Superior temporal gyrus (tissue), 1 donor: ENCODE data around the gene NFIA.

Source experiments
- DNase-seq: peaks from one replicate; pipeline ENCODE4 v3.0.0-alpha.2; 2016; ENCODE audit errors: extremely low spot score

NFIA gene

DNA sequence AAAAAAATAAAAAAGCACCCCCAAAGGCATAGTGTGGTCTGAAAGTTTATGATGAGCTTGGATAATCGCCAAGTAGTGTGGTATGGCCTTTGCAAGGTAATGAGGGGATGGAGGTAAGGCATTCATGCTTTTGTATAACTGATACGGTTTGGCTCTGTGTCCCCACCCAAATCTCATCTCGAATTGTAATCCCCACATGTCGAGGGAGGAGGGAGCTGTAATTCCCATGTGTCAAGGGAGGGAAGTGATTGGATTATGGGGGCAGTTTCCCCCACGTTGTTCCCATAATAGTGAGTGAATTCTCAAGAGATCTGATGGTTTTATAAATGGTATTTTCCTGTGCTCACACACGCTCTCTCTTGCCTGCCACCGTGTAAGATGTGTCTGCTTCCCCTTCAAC, 215.5 kb downstream of the NFIA start:
- no peak for DNase-seq

DNA sequence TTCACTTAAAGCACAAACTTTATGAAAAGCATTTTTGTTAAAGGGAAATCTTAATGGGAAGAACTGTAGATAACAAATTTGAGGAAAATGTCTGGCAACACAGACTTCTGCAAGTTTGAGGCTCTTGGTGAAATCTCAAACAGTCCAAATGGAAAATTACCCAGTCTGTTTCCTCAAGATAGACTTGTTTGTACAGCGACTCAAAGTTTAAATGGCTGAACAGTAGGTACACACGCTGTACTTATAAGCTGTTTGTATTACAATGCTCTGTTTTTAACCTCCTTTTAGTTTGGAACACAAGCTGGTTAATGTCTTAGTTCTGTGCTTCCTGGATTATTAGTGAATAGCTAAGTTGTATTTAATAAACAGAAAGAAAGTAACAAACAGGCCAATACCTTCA, 217.1 kb downstream of the NFIA start:
- DNase-seq: no peak

DNA sequence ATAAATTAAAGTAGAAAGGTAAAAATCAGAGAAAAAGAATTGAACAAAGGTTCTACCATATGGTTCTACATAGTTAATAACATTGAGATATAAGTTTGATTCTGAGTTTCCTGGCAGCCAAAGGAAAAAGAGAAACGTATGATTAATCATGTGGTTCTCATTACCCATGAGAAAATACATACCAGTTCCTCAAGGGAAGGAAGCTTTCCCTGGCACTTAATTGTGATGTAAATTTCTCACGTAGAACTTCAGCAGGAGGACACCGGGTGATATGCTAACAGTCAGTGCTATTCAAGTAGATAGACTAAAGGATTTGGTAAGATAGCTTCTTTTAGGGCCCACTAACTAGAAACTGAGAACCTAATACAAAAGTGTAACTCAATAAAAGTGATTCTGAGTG, 218.5 kb downstream of the NFIA start:
- DNase-seq: no peak

DNA sequence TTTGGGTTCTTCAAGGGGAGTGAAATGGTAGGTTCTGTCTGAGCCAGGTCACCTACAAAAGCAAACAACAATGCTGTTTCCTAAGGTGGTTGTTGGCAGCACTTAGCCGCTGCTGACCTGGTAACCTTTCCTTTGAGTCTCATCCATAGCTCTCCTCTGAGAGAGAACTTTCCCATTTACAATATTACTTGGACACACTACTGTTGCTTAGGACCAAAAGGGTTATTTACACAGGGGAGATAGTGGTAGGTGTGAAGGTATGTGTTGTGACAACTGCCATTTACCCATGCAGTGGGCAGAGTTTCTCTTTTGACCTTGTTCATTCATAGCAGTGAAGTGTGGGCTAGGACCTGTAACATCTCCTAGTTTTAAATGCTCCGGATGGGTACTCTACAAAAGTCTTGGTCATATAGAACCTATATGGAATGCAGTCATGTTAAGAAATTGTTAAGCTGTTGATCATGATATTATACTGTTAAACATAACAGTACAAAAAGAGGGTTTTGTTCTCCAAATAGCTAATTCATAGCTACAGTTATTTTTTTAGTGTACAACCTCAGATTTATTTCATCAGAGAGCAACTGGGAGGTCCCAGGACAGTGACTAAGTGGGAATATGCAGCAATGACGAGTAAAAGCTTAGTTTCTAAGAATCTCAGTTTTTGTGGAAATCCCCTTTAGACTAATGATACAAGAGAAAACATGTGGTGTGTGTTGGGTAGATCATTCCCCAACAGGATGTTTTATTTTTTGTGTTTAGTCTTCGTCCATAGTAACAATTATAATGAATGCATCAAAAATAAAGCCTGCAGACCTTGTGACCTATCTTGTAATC, 219.7 kb downstream of the NFIA start:
- no peak for DNase-seq

DNA sequence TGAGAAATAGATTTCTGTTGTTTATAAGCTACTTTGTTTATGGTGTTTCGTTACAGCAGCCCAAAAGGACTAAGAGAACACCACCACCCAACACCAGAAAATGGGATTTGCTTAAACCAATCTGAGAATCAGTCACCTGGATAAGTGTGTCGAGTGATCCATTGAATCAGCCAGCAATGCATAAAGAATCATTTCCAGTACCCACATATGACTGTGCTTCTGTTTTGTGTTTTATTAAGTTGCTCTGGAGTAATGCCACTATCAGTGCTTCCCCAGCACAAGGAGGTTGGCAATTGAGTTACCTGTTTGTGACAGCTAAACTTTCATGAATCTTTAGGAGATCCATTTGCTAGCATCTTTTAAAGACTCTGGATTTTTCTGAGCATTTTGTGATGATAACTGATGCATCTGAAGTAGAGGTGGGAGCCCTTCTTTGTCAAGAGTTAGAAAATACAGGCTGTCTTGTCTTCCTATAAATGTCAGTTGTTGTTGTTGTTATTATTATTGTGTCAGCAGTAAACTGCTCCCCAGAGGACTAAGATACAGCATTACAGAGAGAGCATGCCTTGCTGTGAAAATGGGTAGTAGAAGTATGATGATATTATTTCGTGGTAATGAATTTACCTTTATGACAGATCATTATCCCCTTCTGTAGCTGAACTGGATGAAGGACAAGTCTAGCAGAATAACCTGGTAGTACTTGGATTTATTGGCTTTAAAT, 225.2 kb downstream of the NFIA start:
- DNase-seq: no peak

DNA sequence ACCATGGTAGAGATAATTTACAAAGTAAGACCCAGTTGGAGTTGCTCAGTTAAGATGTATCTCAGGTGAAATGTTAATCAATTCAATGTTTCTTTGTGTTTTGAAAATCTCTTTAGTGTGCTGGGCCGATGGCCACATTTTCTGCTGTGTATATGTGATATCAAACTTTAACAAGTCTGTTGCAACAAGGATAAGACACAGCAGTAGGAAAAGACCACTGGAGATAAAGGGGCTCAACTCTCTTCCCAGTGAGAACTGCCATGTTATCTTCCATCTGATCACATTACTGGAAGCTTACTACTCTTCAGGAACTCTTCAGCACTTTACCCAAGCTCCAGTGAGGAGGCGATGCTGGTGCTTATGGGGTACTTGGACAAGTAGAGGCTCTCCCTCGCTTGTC, 227.7 kb downstream of the NFIA start:
- no peak for DNase-seq

DNA sequence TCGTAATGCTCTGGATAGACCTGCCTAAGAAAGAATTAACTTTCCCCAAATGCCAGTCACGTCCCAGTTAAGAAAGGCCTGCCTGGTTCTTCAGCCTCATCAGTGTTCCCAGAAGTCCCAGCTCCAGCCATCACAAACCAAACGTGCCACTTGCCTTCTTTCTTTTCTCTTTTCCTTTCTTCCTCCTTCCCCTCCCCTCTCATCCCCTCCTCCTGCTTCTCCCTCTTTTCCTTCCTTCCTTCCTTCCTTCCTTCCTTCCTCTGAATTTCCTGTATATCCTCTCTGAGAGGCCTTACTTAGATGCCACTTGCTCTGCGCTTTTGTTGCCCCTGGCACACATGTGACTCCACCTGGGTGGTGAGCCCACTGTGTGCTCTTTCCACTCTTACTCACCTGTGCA, 228.2 kb downstream of the NFIA start:
- no peak for DNase-seq

DNA sequence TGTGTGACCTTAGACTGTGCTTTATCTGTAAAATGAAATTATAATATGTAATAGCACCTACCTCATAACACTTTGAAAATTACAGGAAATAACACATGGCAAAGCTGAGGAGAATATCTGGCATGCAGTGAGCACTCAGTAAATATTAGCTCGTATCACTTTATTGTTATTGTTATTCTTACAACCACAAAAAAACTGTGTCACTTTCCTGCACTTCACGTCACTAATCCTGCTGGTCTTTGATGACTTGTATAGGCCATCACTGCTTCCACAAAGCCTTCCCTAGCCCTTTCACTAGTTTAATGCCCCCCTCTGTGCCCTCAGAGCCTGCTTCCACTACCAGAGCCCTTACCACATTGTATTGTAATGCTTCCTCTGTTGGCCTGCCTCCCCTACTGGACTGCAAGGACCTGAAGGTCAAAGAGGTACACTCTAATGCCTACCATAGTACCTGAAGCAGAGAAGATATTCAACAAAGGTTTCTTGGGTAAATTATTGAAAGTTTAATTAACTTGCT, 231.6 kb downstream of the NFIA start:
- DNase-seq: no peak

DNA sequence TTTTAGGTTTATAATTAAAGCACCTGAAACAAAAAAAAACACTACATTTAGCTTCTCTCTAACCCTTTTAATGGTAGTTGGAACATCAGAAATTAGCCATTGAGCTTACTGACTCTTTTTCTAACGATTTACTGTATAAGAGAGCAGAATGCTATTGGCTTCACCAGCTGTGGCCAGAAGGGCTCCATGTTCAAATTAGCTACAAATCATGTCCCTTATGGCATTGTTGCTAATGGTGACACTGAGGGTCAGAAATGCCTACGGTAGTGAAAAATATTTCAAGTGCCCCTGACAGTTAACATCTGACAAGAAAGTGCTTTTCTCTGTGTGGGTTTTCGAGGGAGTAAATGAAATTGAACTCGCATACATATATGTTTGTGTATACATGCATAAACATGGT, 232.7 kb downstream of the NFIA start:
- DNase-seq: no peak

DNA sequence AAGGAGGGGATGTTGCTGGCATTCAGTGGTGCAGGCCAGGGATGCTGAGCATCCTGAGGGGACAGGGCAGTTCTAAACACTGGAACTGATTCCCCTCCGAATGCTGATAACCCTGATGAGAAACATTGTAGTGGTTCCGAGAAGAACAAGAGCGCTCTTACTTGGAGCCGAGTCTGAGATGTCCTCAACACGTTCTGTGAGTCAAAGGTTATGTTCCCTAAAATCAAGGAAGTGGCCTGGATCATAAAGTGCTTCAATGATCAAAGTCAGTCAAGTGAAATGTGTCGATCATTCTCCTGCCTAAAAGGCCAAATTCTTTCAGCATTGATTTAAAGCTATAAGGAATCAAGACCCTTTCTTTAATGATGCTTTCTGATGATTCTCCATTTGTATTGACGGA, 234.1 kb downstream of the NFIA start:
- no peak for DNase-seq

DNA sequence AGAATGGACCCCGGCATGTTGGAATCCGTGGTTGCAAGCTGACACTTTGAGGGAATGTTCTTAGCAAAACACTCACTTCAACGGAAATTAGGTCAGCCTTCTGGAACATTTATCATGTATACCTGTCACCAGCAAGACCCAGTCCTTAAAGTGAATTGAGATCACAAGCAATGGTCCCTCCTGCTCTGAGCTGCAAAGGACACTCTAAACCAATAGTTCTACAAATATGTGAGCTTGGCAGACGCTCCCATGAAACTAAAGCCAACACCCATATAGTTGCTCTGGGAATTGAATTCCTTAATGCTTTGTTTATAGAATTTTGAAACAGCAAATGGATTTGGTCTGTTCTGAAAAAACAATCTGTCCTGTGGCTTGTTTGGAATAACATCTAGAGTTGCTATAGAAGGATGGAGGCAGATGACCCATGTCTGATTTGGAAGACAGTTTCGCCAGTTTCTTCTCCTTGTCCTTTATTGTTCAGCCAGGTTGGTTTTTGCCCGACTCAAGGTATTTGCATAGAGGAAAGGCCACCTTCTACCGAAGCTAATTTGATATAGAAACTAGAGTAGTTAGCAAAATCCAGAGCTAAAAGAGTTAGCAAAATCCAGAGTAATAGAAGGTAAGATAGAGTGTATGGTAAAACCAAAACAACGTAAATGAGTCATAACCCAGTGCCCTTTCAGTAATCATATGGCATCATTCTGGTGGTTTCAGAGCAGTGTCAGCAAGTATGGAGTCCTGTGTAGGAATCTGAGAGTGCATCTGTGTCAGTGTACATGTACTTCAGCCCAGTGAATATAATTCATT, 236.2 kb downstream of the NFIA start:
- DNase-seq: no peak

DNA sequence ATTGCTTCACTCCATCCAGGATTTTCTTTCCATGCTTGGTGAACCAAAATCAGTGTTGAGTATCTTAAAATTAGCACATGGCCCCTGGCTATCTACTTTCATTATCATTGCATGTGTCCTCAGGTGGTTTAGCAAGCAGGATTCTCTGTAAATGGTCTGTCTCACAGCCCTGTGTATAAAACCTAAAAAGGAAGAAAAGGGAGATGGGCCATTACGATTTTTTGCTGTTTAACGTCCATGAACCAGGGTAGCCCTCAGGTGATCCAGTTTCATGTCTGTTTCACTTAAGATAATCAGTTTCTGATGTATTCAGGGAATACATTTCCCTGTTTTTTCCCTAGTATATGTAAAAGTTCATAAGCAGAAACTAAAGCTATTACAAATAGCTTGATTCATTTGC, 238.2 kb downstream of the NFIA start:
- DNase-seq: no peak

DNA sequence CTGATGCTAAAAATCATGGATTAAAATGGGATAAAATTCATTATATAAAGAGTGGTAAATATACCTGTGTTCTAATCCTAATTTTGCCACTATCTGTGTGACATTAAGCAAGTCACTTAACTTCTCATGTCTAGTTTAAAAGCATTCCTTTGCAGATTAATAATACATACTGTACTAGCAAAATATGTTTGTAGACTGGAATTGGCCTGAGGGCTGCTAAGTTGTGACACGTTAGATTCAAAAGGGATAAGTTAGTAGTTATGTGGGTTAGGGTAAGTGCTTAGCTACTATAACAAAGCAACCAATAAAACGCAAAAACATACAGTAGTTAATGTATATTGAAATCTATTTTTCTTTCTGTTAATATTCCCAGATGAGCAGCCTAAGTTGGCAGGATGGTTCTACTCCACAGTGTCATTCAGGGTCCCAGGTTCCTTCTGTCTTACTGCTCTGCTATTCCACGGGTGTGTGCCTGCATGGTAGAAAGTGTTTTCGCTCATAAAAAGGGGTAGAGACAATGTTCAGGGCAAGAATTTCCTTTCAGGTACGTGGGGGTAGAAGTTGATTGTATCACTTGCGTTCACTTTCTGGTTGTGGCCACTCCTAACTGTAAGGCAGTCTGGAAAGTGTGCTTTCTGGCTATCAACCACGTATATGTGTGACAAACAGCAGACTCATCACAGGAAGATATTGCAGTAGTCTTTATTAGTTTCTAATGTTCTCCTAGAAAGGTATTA, 239.8 kb downstream of the NFIA start:
- no peak for DNase-seq

DNA sequence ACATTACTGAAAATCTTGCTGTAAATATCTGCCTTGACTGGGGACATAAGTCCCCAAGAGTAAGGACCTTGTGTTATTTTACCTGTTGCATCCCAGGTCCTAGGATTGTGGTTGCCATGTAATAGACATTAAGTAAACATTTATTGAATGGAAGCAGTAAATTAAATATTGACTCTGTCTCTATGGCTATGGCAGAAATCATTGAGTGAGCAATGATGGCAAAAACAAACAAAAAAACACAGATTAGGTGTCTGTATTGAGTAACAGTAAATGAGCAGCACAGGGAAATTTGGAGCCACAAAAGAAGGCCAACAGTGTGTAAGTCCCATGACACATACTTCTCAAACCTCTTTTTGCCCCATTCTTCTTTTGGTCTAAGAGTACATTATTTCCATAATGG, 240.4 kb downstream of the NFIA start:
- no peak for DNase-seq

DNA sequence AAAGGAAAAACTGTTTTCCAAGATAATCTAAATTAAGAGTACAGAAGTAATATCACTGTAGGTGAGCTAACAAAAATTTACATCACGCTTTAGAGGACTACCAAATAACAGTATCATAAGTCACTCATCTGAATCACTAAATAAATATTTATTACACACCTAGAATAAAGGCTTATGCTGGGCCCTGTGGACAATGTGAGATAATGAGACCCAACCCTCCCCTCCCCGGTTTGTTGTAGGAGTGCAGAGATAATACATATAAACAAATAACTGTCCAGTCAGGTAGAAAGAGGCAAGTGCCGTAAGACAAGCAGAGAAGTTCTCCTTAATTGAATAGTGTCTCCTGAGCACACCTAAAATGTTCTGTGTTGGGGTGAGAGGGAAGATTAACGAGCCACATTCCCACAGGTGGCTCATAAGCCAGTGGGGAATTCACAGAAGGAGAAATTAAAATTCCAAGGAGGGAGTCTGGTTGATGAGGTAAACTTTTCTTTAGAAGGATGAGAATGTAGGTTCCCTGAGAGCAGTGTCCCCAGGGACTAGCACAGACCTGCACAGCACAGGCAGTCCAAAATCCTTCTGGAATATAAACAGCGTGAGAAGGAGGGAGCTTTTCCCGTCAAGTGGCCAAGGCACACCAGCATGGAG, 241.4 kb downstream of the NFIA start:
- no peak for DNase-seq

DNA sequence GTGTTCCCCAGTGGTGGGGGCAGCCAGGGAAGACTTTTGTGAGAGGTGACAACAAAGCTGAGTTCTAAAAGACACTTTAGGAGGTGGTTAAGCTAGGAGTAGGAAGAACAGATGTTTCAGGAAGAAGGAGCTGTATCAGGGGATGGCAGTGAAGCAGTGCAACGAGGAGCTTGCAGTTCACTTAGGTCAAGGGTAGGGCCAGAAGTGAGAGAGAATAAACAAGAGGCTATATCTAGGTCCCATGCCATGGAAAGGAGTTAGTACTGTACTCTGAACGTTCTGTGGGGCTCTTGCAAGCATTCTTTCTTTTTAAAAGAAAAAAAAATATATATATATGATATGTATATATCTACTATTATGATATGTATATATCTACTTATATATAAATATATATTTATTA, 244.4 kb downstream of the NFIA start:
- DNase-seq: no peak

DNA sequence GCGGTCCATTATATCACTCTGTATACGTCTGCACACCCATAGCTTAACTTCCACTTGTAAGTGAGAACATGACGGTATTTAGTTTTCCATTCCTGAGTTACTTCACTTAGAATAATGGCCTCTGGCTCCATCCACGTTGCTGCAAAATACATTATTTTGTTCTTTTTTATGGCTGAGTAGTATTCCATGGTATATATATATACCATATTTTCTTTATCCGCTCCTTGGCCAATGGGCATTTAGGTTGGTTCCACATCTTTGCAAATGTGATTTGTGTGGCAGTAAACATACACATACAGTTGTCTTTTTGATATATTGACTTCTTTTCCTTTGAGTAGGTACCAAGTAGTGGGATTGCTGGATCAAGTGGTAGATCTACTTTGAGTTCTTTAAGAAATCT, 245.1 kb downstream of the NFIA start:
- no peak for DNase-seq

DNA sequence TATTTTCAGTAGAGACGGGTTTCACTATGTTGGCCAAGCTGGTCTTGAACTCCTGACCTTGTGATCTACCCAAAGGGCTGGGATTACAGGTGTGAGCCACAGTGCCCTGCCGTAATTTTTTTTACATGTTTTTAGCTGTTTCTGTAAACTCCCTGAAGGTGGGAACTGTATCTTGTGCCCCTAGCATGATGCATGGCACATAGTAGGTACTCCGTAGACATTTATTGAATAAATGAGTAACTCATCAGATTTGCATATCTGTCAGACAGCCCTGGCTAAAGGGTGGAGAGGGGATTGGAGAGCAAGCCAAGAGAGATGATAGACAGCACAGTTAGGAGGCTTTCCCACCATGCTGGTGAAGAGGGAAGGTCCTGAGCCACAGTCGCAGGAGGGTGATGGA, 247.2 kb downstream of the NFIA start:
- DNase-seq: no peak

DNA sequence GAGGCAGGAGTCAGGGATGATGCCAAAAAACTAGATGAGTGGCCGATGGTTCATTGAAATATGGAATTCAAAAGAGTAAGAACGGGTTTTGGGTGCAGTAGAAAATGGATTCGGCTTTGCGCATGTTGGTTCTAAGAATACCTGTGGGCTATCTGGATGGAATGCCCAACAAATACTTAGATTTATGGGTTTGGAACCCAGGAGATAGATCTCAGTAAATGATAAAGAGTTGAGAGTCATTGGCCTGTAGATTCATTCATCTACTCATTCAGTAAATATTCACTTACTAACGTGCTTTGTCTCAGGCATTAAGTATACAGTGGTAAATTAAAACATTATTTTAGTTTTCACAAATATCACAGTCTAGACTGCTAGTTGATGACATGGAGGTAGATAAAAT, 247.7 kb downstream of the NFIA start:
- DNase-seq: no peak

DNA sequence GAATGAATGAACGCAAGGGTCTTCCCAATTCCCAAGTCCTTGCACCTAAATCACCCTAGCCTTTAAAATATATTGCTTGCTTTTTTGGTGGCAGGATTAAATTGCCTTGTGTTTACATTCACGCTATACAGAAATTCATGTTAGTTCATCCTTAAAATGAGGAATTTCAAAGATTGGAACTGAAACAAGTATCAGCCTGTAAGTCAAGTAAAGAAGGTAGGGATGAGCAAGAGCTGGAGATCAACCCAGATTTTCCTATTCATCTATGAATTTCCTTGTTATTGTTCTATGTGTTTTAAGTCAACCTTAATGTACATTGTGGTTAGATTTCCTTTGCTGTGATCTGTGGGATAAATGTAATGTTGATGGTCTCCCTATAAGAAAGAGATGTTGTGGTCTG, 248.2 kb downstream of the NFIA start:
- DNase-seq: no peak

DNA sequence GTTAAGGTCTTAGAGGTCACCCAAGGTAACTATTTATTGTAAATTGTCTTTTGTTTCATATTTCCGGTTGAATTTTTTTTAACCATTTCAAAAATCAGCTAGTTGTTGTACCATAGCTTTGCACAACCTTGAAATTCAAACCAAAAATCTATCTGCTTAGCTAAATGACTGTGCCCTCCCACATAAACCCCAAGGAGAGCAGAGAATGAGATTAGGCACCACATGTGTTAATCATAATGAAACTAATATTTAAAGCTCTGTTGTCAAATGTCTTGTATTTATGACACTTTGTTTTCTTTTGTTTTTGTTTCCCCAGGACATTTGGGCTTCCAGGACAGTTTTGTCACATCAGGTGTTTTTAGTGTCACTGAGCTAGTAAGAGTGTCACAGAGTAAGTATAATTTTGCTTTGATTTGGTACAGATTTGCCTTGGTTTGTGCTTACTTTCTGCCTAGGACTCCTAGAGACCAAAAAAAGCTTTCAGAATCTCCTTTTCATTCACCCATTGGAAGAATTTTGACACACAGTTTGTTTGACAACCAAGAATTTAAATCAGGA, 249.9 kb downstream of the NFIA start:
- DNase-seq: no peak
